HepG2 (cell line): Measurements from ENCODE around the gene NEAT1. TPM values are rescaled to one million over a fixed set of nuclear protein-coding genes. Genes with fewer than 3 reads are reported as not detected.

ENCODE experiments used
- ATF1 ChIP-seq: IDR thresholded peaks from 2 replicates; pipeline ENCODE4 v1.6.1; 2016; ENCODE audit warnings: mild to moderate bottlenecking, control low read depth
- ATM ChIP-seq: fragments of 450-650 bp; IDR thresholded peaks from 2 replicates; pipeline ENCODE4 v1.7.1; 2017; ENCODE audit warnings: mild to moderate bottlenecking, borderline replicate concordance
- GMEB1 ChIP-seq: sonication (generic); formaldehyde crosslinking; IDR thresholded peaks from 2 replicates; pipeline ENCODE4 v1.5.1; 2020; ENCODE audit warnings: missing genetic modification reagents, mild to moderate bottlenecking, borderline replicate concordance
- ISL2 ChIP-seq: sonication (generic); formaldehyde crosslinking; IDR thresholded peaks from 2 replicates; pipeline ENCODE4 v1.5.0; 2020; ENCODE audit warnings: missing genetic modification reagents
- NAIF1 ChIP-seq: sonication (generic); formaldehyde crosslinking; IDR thresholded peaks from 2 replicates; pipeline ENCODE4 v1.5.0; 2020; ENCODE audit warnings: mild to moderate bottlenecking, missing genetic modification reagents, borderline replicate concordance
- NFYB ChIP-seq: sonication (generic); formaldehyde crosslinking; IDR thresholded peaks from 2 replicates; pipeline ENCODE4 v1.4.0; 2020; ENCODE audit warnings: missing genetic modification reagents
- REL ChIP-seq: sonication (generic); formaldehyde crosslinking; conservative IDR thresholded peaks from 2 replicates; pipeline ENCODE4 v1.8.0; 2022; ENCODE audit warnings: mild to moderate bottlenecking, missing genetic modification reagents, moderate library complexity
- SRSF9 ChIP-seq: fragments of 200-400 bp; formaldehyde crosslinking; IDR thresholded peaks from 2 replicates; pipeline ENCODE4 v1.6.1; 2018; ENCODE audit warnings: borderline replicate concordance, mild to moderate bottlenecking, low read depth, low read length; ENCODE audit not compliant: insufficient read depth, poor library complexity, severe bottlenecking
- ZFP36 ChIP-seq: fragments of 150-350 bp; IDR thresholded peaks from 2 replicates; pipeline ENCODE4 v1.6.1; 2018; ENCODE audit warnings: borderline replicate concordance, low read length, low read depth; ENCODE audit not compliant: partially characterized antibody
- ZNF10 ChIP-seq: sonication (generic); formaldehyde crosslinking; IDR thresholded peaks from 2 replicates; pipeline ENCODE4 v1.4.0; 2020; ENCODE audit warnings: mild to moderate bottlenecking, low read depth, missing genetic modification reagents, borderline replicate concordance
- ZNF615 ChIP-seq: sonication (generic); formaldehyde crosslinking; IDR thresholded peaks from 2 replicates; pipeline ENCODE4 v1.5.0; 2020; ENCODE audit warnings: mild to moderate bottlenecking, missing genetic modification reagents, borderline replicate concordance
- ZNF772 ChIP-seq: sonication (generic); formaldehyde crosslinking; IDR thresholded peaks from 2 replicates; pipeline ENCODE4 v1.5.0; 2020; ENCODE audit warnings: mild to moderate bottlenecking, missing genetic modification reagents
- polyA plus RNA-seq, 8 experiments: library from polyadenylated mRNA; depleted of rRNA in 3 of 8; stranded (reverse) in 7 of 8; unstranded in 1 of 8; fragments of >200 nt; fragmentation: Illumina TruSeq in 4 of 8; extraction: Trizol in 4 of 8; gene quantifications; 2 replicates each; pipeline versions ENCODE4 v1.2.1 to v1.2.3, GENCODE V29; 2011 to 2016; ENCODE audit warnings: low read depth in 4 of 8, missing spikeins in 1 of 8, mixed read lengths in 1 of 8; ENCODE audit not compliant: insufficient read depth in 1 of 8
- total RNA-seq, 5 experiments: library from RNA; depleted of rRNA; stranded (reverse); fragments of >200 nt; fragmentation: Illumina TruSeq; extraction: Trizol; gene quantifications; 2 replicates each; pipeline ENCODE4 v1.2.3, GENCODE V29; 2016; ENCODE audit warnings: low read depth in 1 of 5
- TF ChIP-seq, protein P1 (sequence below): sonication (generic); formaldehyde crosslinking; IDR thresholded peaks from 2 replicates; pipeline ENCODE4 v1.4.0; 2020; ENCODE audit warnings: missing genetic modification reagents, mild to moderate bottlenecking, borderline replicate concordance

The NEAT1 gene
- total and polyA plus RNA-seq, 2 of the 13 experiments (the other 11 are each of a cell fraction or from before 2014, with no cell fraction given) = 20.5 to 41.2 TPM

DNA sequence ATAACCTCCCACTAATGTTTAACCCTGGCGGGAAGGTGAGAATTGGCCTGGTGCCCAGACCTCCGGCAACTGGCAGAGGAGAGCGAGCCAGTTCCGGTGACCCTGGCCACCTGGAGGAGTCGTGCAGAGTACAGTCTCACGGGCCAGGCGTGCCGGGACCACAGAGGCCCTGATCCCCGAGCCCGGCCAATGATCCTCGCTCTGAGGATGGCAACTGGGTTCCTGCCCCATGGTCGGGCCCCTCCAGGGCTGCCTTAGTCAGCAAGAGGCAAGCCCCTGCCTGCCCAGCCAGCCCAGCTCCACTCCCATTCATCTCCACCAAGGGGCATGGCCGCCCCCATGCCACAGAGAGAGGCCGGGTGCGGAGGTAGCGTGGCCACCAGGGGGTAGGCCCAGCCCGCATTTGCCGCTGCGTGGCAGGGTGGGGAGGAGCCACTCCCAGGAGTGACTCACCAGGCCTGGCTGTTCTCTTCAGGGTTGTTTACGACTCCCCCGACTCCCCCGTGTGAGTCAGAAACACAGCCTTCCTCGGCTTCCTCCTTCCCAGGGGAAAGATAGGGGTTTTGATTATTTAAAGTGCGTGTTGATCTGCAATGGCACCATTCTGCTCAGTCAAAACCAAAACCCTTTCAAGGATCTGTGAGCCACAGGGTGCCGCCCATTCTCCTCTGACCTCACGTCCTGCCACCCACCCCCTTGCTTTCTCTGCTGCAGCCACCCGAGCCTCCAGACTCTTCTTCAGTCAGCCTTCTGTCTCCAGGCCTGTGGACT lies 40.4 kb upstream of the NEAT1 start, which contains the start of gene SLC25A45 (continued):
- TF ChIP-seq ZNF772 (CRISPR knock-in tag) (peak; percentile 56; the same call in 1 of the 2 replicates), GMEB1 (peak; percentile 73), ISL2 (CRISPR knock-in tag) (peak; percentile 57), ATF1 (CRISPR knock-in tag) (no peak), NAIF1 (peak; percentile 93; the same call in 1 of the 2 replicates), NFYB (CRISPR knock-in tag) (no peak), ZFP36 (no peak), SRSF9 (no peak), REL (CRISPR knock-in tag) (peak; percentile 64; the same call in 1 of the 2 replicates), ATM (no peak), ZNF10 (CRISPR knock-in tag) (no peak), ZNF615 (CRISPR knock-in tag) (peak; percentile 97)
- TF ChIP-seq, protein P1, sequence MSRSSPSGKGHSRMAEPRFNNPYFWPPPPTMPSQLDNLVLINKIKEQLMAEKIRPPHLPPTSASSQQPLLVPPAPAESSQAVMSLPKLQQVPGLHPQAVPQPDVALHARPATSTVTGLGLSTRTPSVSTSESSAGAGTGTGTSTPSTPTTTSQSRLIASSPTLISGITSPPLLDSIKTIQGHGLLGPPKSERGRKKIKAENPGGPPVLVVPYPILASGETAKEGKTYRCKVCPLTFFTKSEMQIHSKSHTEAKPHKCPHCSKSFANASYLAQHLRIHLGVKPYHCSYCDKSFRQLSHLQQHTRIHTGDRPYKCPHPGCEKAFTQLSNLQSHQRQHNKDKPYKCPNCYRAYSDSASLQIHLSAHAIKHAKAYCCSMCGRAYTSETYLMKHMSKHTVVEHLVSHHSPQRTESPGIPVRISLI (CRISPR knock-in tag) = no peak; the same call in none of the 2 replicates
